OCI-LY1 (cell line): ENCODE measurements around the gene CACNA1B.

Experiments used
- EZH2 ChIP-seq: fragments of 200-600 bp; sonication (generic), shearing (Covaris generic); IDR thresholded peaks from 2 replicates; pipeline ENCODE4 v1.8.0; 2017; ENCODE audit warnings: borderline replicate concordance, mixed run types, mild to moderate bottlenecking, antibody characterized with exemption, low read length, moderate library complexity, mixed read lengths
- TF ChIP-seq, protein P1 (sequence below): fragments of 200-600 bp; sonication (generic), shearing (Covaris generic); IDR thresholded peaks from 2 replicates; pipeline ENCODE4 v1.5.1; 2017; ENCODE audit warnings: mild to moderate bottlenecking, antibody characterized with exemption, low read length, moderate library complexity, mixed read lengths

GRCh38 chr9:138020120-138020794 is 142.7 kb downstream of the CACNA1B start:
- TF ChIP-seq, protein P1, sequence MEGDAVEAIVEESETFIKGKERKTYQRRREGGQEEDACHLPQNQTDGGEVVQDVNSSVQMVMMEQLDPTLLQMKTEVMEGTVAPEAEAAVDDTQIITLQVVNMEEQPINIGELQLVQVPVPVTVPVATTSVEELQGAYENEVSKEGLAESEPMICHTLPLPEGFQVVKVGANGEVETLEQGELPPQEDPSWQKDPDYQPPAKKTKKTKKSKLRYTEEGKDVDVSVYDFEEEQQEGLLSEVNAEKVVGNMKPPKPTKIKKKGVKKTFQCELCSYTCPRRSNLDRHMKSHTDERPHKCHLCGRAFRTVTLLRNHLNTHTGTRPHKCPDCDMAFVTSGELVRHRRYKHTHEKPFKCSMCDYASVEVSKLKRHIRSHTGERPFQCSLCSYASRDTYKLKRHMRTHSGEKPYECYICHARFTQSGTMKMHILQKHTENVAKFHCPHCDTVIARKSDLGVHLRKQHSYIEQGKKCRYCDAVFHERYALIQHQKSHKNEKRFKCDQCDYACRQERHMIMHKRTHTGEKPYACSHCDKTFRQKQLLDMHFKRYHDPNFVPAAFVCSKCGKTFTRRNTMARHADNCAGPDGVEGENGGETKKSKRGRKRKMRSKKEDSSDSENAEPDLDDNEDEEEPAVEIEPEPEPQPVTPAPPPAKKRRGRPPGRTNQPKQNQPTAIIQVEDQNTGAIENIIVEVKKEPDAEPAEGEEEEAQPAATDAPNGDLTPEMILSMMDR, result no peak
- TF ChIP-seq EZH2, result no peak
